ENCODE data around the gene SLC2A13. TPM values are rescaled to one million over a fixed set of nuclear protein-coding genes. Genes with fewer than 3 reads are reported as not detected.
"Not testable (repeated sequence)": the region's sequence is repeated elsewhere in the genome, so short reads cannot be mapped to it uniquely, and the experiment has no call there.

Gene SLC2A13
- polyA plus RNA-seq, 1 donor: 3.5 TPM

- DNase-seq (ENCODE audit: low read depth): not testable (repeated sequence)
Observed at GRCh38 chr12:39812456-39812855, 293.4 kb downstream of the SLC2A13 start.

GRCh38 chr12:39807043-39807442 is 298.8 kb downstream of the SLC2A13 start:
- DNase-seq (ENCODE audit: low read depth): no peak

- no peak for DNase-seq (ENCODE audit: low read depth)
Observed at GRCh38 chr12:39805651-39806050, 300.2 kb downstream of the SLC2A13 start.

- no peak for DNase-seq (ENCODE audit: low read depth)
Observed at GRCh38 chr12:39804898-39805297, 301.0 kb downstream of the SLC2A13 start.

- no peak for DNase-seq (ENCODE audit: low read depth)
Observed at GRCh38 chr12:39804479-39804878, 301.4 kb downstream of the SLC2A13 start.

- no peak for DNase-seq (ENCODE audit: low read depth)
Observed at GRCh38 chr12:39803151-39803550, 302.7 kb downstream of the SLC2A13 start.

- no peak for DNase-seq (ENCODE audit: low read depth)
Observed at GRCh38 chr12:39798977-39799376, 306.9 kb downstream of the SLC2A13 start.

- DNase-seq (ENCODE audit: low read depth): no peak
Observed at GRCh38 chr12:39798429-39798828, 307.5 kb downstream of the SLC2A13 start.

- DNase-seq (ENCODE audit: low read depth): no peak
Observed at GRCh38 chr12:39795481-39795880, 310.4 kb downstream of the SLC2A13 start.

- DNase-seq (ENCODE audit: low read depth): no peak
Observed at GRCh38 chr12:39792938-39793337, 312.9 kb downstream of the SLC2A13 start.

GRCh38 chr12:39788239-39788638 is 317.6 kb downstream of the SLC2A13 start:
- DNase-seq (ENCODE audit: low read depth): no peak

GRCh38 chr12:39785814-39786213 is 320.1 kb downstream of the SLC2A13 start:
- DNase-seq (ENCODE audit: low read depth): not testable (repeated sequence)

- no peak for DNase-seq (ENCODE audit: low read depth)
Observed at GRCh38 chr12:39782026-39782545, 323.8 kb downstream of the SLC2A13 start.

GRCh38 chr12:39780913-39781446 is 324.9 kb downstream of the SLC2A13 start:
- DNase-seq (ENCODE audit: low read depth): no peak

- DNase-seq (ENCODE audit: low read depth): no peak
Observed at GRCh38 chr12:39780411-39780912, 325.4 kb downstream of the SLC2A13 start.

GRCh38 chr12:39779768-39780340 is 326.0 kb downstream of the SLC2A13 start:
- DNase-seq (ENCODE audit: low read depth): no peak

GRCh38 chr12:39777465-39777864 is 328.4 kb downstream of the SLC2A13 start:
- DNase-seq (ENCODE audit: low read depth): no peak

- DNase-seq (ENCODE audit: low read depth): no peak
Observed at GRCh38 chr12:39773266-39773665, 332.6 kb downstream of the SLC2A13 start.

- DNase-seq (ENCODE audit: low read depth): no peak
Observed at GRCh38 chr12:39772821-39773259, 333.0 kb downstream of the SLC2A13 start.

- no peak for DNase-seq (ENCODE audit: low read depth)
Observed at GRCh38 chr12:39771456-39771855, 334.4 kb downstream of the SLC2A13 start.

GRCh38 chr12:39764944-39765560 is 340.8 kb downstream of the SLC2A13 start:
- DNase-seq (ENCODE audit: low read depth): no peak

GRCh38 chr12:39763890-39764169 is 342.1 kb downstream of the SLC2A13 start:
- DNase-seq (ENCODE audit: low read depth): no peak

Measured in forelimb muscle (tissue), 1 donor.